WTC11 (cell line): ENCODE measurements around the gene RBM8A. TPM values are rescaled to one million over a fixed set of nuclear protein-coding genes. Genes with fewer than 3 reads are reported as not detected.

Source experiments
- ATAC-seq: fragments of 200-7000 bp; cut with Tn5 transposase; 2 replicates; pipeline ENCODE4 v1.10.0; 2021; ENCODE audit warnings: mild to moderate bottlenecking, moderate library complexity
- CTCF ChIA-PET: fragments of 300-600 bp; sonication (Branson Sonifier 250); formaldehyde crosslinking; loops from one replicate; lab custom pipeline; 2021; ENCODE audit warnings: antibody characterized with exemption; lab: Charles Lee
- POLR2A ChIA-PET: fragments of 350-600 bp; sonication (Branson Sonifier 250); formaldehyde crosslinking; loops from one replicate; lab custom pipeline; 2021; ENCODE audit warnings: antibody characterized with exemption; lab: Charles Lee
- DNase-seq: peaks from one replicate; pipeline ENCODE4 v3.0.0; 2021; ENCODE audit warnings: low spot score
- H3K27ac Mint-ChIP-seq: 2 replicates; pipeline ENCODE4 v1.8.0; 2021; ENCODE audit warnings: mixed read lengths
- H3K27me3 Mint-ChIP-seq: 2 replicates; pipeline ENCODE4 v1.8.0; 2021; ENCODE audit warnings: low read depth, mild to moderate bottlenecking, moderate library complexity, mixed read lengths
- H3K36me3 Mint-ChIP-seq: 2 replicates; pipeline ENCODE4 v1.8.0; 2021; ENCODE audit warnings: mixed read lengths
- H3K4me1 Mint-ChIP-seq: 2 replicates; pipeline ENCODE4 v1.8.0; 2022; ENCODE audit warnings: mixed read lengths
- H3K4me3 Mint-ChIP-seq: 2 replicates; pipeline ENCODE4 v1.8.0; 2021; ENCODE audit warnings: mild to moderate bottlenecking, moderate library complexity, mixed read lengths
- H3K9me3 Mint-ChIP-seq: 2 replicates; pipeline ENCODE4 v1.8.0; 2021; ENCODE audit warnings: mixed read lengths
- GABPB1 ChIP-seq: sonication (generic); formaldehyde crosslinking; IDR thresholded peaks from 2 replicates; pipeline ENCODE4 v1.8.1; 2023; ENCODE audit warnings: mild to moderate bottlenecking, missing genetic modification reagents
- total RNA-seq: library from RNA; stranded (reverse); gene quantifications from 3 replicates; pipeline ENCODE4 v1.2.3, GENCODE V29; 2021
- TF ChIP-seq, protein P1 (sequence below): sonication (generic); formaldehyde crosslinking; IDR thresholded peaks from 2 replicates; pipeline ENCODE4 v1.8.0; 2022; ENCODE audit warnings: mild to moderate bottlenecking, missing genetic modification reagents

RBM8A gene
- total RNA-seq, 1 experiment from 2014 or later = 199 TPM

DNA sequence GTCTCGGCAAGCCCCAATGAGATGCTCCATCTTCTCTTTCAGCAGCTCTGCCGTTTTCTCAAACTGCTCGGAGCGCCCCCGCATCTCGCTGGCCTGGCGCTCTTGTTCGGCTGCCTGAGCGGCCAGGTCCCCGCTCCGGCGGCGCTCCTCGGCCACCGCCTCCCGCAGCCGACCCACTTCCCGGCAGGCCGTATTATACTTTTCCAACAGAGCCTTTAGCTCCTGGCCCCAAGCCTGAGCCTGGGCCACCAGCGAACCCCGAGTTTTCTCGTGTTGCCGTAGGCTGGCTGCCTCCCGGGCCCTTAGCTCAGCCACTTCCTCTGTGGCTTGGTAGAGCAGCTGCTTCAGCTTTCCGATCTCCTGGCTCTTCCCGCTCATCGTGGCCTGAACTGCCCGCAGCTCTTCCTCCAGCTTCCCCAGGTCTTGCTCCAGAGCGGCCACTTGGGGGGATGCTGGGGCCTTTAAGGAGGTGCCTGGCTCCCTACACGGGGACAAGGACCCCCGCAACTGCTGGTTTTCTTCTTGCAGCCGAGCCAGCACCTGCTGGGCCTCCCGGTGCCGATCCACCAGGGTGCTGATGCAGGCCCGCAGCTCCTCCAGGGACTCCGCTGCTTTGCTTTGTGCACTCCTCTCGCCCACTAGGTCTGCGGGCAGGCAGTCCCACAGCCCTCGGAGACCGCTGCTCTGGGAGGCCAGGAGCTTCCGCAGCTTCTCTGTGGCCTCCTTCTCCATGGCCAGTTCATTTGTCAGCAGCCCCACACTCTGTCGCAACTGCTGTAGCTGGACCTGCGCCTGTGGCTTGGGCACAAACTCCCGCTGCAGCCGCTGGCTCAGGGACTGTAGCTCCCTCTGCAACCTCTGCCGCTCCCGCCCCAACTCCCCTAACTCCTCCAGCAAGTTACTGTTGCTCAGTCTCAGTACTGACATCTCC, 55.0 kb downstream of the RBM8A start:
- ChIA-PET CTCF (interaction anchor here (0.9 to 2.9 kb wide), 16 partner anchors 9 to 160 kb away, joined by 3 to 67 read pairs (median 6); partner anchors contain the start of genes ANKRD34A, ANKRD35, NUDT17 and PIAS3), POLR2A (interaction anchor here (0.5 to 2.9 kb wide), 6 partner anchors 9 to 55 kb away, joined by 3 to 46 read pairs (median 4); partner anchors contain the start of genes PIAS3 and RBM8A)
- peak; percentile 57 for DNase-seq
- H3K4me1 Mint-ChIP-seq = peaks cover 37% of the 10 kb centered on the region
- peak; percentile 76 for ATAC-seq
- TF ChIP-seq, protein P1, sequence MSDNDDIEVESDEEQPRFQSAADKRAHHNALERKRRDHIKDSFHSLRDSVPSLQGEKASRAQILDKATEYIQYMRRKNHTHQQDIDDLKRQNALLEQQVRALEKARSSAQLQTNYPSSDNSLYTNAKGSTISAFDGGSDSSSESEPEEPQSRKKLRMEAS (CRISPR knock-in tag) = peak; percentile 8; the same call in 1 of the 2 replicates
- no peak for TF ChIP-seq GABPB1
- peak overlapping the region; percentile 69 for H3K4me3 Mint-ChIP-seq
- H3K36me3 Mint-ChIP-seq = no peaks in the 10 kb centered on the region; the same call in 1 of the 2 replicates
- H3K27ac Mint-ChIP-seq = no peak overlapping the region; the same call in 1 of the 2 replicates
- H3K9me3 Mint-ChIP-seq = no peaks in the 10 kb centered on the region
- peaks cover 39% of the 10 kb centered on the region for H3K27me3 Mint-ChIP-seq

Other genes with a start within 250 kb of the RBM8A start
- 0.57 to 0.77 TPM (median 0.57 TPM) in 3 replicates for gene PDZK1, start 220.1 kb downstream of the RBM8A start, total RNA-seq
- not detected in 3 replicates for gene CD160, start 208.0 kb downstream of the RBM8A start, total RNA-seq
- 8.1 to 9.2 TPM (median 9.0 TPM) in 3 replicates for gene RNF115, start 103.4 kb downstream of the RBM8A start, total RNA-seq
- gene POLR3C, start 103.3 kb downstream of the RBM8A start, total RNA-seq = 20.2 to 24.9 TPM (median 22.7 TPM) in 3 replicates
- gene NUDT17, start 81.9 kb downstream of the RBM8A start, total RNA-seq = 2.7 to 3.5 TPM (median 3.3 TPM) in 3 replicates
- gene PIAS3, start 68.4 kb downstream of the RBM8A start, total RNA-seq = 44.9 to 52.4 TPM (median 49.6 TPM) in 3 replicates
- gene ANKRD35, start 41.6 kb downstream of the RBM8A start, total RNA-seq = 2.7 to 3.2 TPM (median 2.9 TPM) in 3 replicates
- 0.31 to 0.34 TPM (median 0.32 TPM) in 3 replicates for gene ITGA10, start 17.4 kb downstream of the RBM8A start, total RNA-seq
- gene PEX11B, start 8.8 kb downstream of the RBM8A start, total RNA-seq = 10.9 to 12.5 TPM (median 11.8 TPM) in 3 replicates
- 3.0 to 3.8 TPM (median 3.8 TPM) in 3 replicates for gene LIX1L, start 30.5 kb upstream of the RBM8A start, total RNA-seq
- gene ANKRD34A, start 37.1 kb upstream of the RBM8A start, total RNA-seq = 0.21 to 0.44 TPM (median 0.22 TPM) in 3 replicates
- 3.8 to 8.3 TPM (median 6.7 TPM) in 3 replicates for gene POLR3GL, start 37.2 kb upstream of the RBM8A start, total RNA-seq
- gene TXNIP, start 69.1 kb upstream of the RBM8A start, total RNA-seq = 56.7 to 76.8 TPM (median 73.8 TPM) in 3 replicates
- gene HJV, start 94.3 kb upstream of the RBM8A start, total RNA-seq = 0.23 to 0.50 TPM (median 0.31 TPM) in 3 replicates
- 0.63 to 0.80 TPM (median 0.64 TPM) in 3 replicates for gene NBPF10, start 217.3 kb upstream of the RBM8A start, total RNA-seq